Fibroblast of the conjunctiva (primary cell): ENCODE data around the gene MAP3K21.

Source experiments
- DNase-seq: peaks from one replicate; pipeline ENCODE4 v3.0.0-alpha.2; 2010; ENCODE audit warnings: low read depth

The MAP3K21 gene

DNA sequence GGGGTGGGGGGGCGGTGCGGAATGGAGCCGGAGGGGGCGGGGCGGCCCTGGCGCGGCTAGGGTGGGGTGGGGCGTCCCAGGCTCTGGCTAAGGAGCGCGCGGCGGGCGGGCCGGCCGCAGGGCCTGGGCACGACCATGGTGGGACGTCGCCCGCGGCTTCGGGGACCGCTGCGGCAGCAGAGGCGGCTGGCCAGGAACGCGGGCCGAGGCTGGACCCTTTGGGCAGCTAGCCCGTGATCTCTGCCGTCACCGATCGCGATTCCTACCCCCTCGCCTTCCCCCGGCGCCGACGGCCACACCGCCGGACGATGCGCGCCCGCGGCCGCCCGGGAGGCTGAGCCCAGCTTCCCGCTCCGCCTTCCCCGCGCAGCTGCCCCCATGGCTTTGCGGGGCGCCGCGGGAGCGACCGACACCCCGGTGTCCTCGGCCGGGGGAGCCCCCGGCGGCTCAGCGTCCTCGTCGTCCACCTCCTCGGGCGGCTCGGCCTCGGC is at the start of gene MAP3K21:
Gene MAP3K21, plus strand, starts transcription at position 74 of the 491 bp plus-strand sequence. Its CDS starts 305 bp downstream, at position 379.
- no peak for DNase-seq

DNA sequence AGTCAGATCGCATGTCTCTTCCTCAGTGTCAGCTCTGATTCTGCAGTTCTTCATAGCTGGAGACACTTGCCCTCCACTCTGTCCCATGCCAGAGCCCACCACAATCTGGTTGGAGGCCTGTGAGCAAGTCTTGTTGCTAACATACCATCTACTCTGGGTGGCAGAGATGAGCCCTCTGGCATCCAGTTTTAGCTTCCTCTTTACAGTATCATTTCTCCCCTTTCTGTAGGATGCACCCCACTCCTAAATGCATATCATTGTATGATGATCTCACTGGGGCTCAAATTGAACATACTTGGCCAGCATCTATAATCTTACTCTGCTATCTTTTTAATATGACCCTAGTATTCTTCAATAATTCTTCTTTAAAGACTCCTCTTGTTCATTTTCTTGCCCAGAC is 48.9 kb upstream of the MAP3K21 start:
- DNase-seq: no peak

DNA sequence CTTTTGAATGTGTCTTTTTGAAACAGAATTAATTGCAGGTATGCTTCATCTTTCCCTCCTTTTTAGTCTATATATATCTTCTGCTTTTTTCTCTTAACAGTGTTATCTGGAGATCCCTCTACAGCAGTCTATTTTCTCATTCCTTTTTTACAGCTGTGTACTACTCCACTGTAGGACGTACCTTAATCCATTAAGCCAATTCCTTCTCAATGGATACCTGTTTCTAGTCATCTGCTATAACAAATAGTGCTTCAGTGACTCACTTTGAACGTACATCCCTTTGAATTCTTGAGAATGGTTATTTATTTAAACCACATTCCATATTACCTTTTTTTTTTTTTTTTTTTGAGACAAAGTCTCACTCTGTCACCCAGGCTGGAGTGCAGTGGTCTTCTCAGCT is 47.6 kb upstream of the MAP3K21 start:
- no peak for DNase-seq

DNA sequence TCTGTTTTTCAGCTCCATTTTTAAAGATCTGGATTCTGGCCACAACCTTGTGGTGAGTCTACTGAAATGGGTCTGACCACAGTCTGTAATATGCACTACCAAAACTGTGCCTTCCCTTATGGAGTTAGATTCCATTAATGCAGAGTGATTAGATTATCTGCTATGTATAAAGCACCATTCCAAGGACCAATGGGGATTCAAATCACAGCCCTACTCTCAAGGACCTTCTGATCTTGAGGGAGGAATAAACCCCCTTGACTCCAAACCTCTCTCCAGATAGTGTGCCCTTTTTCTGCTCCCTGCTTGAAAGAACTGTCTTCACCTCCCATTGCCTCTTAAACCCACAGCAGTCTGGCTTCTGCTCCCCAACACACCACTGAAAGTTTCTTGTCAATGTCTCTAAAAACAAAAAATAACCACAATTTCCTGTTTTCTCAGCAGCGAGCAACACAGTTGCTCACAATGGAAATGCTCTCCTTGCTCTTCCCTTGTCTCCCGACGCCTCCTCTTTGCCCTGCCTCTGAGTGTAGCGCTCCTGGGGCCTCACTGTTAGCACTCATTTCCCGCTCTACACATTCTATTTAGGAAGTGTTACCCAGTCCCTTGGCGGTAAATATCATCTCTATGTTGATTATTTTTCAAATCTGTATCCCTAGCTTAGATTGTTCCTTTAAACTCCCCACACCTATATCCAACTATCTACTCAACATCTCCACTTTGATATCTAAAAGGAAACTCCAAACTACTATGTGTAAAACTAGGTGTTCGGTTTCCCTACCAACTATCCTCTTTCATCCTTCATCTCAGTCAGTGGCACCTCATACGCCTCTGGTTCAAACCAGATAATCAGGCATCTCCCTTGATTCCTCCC is 45.6 kb upstream of the MAP3K21 start:
- DNase-seq: no peak

DNA sequence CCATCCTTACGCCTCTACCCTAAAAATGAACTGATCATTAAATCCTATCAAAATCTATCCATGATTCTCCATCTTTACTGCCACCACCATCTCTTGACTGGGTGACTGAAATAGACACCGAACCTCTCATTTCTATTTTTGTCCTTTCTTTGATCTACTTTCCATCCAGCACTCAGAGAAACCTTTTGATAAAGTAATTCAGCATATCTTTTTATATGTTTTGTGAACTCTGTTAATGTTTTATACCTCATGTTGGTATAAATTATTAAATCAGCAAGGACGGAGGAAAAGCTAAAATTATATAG is 45.0 kb upstream of the MAP3K21 start:
- no peak for DNase-seq

DNA sequence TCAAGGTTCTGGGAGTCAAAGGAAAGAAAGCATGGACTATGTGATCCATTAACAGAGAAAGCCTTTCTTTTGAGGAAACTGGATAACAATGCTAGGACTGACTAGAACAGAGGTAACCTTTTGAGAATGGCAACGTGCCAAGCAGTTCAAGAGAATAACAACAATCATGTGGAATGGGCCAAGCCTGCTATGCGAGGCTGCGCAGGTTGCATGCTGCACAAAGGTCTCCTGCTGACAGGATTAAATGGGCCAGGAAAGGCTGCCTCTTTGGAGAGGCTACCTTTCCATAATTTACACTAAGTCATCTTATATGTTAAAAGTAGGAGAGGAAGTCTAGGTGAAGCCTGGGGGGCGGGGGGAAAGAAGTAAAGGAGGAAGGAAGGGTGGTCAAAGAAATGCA is 37.8 kb upstream of the MAP3K21 start:
- no peak for DNase-seq

DNA sequence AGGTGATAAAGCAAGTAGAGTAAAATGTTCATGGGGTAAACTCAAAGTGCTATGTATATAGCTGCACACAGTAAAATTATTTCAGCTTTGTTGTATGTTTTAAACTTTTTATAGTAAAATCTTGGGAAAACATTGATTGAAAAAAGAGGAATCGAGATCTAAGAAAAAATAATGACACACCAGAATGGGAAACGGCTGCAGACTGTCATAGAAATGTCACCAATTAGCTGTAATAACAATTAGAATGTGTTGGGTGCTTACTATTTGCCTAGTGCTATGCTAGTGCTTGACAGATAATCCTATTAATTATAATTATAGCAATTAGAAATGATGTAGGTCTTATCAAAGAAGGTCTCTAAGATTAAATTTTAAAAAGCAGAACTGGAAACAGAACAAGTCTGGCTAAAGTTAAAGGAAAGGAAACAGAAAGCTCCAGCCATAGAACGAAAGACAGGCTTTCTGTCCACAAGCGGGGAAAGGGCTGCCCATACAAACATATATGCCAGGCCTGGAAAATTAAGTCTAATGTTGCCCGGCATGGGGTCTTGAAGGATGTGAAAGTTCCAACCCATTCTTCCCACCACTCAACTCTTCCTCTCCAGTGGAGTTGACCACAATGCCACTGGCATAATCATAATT is 37.0 kb upstream of the MAP3K21 start:
- DNase-seq: no peak

DNA sequence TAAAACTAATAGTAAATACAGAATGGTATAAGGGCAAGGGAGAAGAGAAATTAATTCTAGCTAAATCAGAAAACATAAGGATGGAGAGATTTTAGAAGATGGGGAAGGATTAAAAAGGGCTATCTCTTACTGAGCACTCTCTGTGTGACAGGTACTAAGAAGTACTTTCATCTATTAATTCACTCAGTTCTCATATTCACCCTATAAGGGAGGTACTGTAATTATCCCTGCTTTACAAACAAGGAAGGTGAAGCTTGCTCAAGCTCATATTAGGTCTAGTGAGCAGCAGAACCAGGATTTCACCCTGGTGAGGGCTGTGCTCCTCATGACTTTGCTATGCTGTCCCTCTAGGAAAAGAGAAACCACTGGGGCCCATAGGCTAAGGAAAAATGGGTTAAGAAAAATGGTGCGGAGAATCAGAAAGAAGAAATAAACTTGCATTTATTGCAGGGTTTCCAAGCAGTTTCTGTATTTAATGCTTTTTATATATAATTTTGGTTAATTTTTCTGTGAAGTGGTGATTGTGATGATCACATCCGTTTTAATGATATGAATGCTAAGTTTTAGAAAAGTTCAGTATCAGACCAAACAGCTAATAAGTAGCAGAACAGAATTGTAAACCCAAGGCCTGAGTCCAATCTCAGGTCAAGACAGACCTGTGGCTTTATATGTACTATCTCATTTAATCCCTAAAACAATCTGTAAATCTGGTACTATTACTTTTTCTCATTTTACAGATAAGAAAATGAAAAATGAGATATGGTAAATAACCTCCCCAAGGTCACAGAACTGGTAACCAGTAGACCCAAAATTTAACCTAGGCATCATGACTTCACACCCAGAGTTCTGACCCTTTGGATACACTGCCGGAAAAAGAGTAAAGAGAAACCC is 33.7 kb upstream of the MAP3K21 start:
- DNase-seq: no peak

DNA sequence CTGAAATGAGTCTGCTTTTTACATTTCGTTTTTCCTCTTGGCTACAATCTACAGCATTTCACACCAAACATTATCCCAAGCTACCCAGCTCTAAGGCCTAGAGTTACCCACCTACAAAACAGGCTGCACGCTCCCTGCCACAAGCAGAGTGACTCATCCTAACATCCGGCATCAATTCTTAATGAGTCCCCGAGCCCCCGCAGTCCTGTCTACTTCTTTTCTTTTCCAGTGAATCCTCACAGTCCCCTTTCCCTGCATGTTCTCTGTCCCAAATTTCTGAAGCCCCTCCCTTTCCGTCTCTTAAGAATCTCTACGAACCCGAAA is 32.6 kb upstream of the MAP3K21 start:
- no peak for DNase-seq

DNA sequence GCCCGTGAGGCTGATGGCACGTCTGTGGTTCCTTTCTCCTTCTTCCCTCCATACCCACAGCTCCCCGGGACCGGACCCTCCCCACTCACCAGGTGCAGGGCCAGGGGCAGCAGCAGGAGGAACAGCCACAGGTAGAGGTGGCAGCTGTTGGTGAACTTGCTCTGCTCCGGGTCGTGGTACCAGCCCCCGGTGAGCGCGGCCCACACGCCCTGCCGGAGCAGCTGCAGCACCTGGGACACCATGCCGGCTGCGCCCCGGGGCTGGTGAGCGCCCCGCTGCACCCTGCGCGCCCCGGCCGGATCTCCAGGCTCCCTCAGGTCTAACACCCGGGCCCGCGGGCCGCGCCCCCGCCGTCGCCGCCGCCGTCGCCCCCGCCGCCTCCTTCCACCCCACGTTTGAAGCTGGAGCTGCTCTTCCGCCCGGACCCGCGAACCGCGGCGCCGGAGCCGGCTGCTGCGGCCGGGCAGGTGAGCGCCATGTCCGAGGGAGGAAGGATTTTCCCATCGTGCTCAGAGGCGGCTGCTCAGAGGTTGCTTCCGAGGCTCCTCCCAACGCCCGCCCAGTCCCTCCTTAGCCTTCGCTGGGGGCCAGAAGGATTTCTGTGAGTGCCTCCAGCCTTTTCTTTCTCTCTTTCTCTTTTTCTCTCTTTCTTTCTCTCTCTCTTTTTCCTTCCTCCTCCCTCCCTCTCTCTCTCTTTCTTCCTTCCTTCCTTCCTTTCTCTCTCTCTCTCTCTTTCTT is 32.1 kb upstream of the MAP3K21 start, which contains the start of gene PCNX2:
Gene PCNX2, minus strand, starts transcription at position 489 of the 738 bp plus-strand sequence. Its CDS starts 247 bp downstream, at position 242.
- peak; percentile 35 for DNase-seq

DNA sequence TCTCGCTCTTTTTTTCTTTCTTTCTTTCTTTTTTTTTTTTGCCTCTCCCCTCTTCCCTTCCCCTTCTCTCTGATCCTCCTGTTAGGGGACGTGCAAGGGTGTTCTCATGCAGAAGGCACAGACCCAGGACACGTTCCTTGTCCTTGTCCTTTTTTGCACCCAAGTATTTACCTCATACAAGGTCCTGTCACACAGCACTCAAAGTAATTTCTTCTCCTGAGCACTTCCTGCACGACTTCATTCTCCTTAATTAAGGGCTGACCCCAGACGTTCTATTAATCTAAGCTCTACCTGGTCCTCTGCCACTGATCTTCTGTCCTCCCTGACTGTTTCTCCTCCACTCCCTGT is 31.6 kb upstream of the MAP3K21 start:
- DNase-seq: no peak

DNA sequence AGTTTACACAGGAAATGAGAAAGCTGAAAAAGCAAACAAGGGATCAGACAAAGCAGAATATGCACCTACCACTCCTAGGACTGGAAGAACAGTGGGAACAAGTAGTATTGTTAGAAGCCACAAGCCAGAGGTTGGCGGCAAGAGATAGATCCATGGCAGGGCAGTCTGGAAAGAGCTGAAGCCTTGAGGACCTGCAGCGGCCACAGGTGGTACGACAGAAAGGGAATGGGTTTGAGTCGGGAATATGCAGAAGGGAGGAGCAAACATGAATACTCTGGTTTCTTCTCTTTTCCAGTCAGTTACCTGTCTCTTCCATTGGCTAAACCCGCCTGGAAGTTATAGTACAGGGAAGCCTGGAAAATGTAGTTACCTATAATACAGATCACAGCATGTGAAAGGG is 28.1 kb upstream of the MAP3K21 start:
- DNase-seq: no peak

DNA sequence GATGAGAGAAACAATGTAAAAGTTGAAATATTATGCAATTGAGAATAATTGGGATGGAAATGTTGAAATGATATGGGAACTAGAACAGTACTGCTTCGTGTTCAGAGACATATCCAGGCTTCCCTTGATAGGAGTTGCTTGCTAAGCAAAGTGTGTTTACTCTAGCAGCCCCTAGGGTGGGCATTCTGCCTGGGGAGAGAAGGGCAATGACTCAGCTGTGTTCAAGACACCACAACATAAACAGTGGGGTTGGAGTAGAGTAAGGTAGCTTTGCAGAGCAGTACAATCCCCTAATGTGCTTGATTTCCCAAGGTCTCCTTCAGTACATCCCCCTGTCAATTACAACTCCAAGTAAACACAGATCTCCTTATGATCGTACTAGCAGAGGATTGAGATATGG is 27.2 kb upstream of the MAP3K21 start:
- DNase-seq: no peak

DNA sequence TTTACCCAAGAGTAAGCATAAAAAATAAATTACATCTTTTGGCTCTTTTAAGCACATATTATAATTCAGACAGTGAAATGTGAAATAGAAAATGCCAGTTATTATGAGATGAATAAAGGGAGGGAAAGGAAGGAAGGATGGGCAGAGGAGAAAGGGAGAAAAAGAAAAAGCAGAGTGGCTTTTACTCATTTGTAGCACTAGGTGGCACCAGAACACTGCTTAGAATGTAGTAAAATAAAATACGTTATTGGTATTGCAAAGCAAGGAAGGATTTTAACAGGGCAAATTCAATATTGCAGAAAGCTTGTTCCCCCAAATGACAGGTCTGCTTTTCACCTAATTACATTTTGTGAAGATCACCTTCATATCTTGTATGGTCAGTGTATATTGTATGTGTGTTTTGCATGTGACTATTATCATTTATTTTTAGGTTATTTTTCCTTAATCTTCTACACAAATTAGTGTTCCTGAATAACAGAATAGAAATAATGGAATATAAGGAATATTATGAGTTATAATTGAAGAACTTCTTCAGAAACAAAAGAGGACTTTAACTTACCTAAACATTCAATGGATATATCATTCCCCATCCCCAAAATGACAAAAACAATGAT is 22.9 kb upstream of the MAP3K21 start:
- DNase-seq: no peak

DNA sequence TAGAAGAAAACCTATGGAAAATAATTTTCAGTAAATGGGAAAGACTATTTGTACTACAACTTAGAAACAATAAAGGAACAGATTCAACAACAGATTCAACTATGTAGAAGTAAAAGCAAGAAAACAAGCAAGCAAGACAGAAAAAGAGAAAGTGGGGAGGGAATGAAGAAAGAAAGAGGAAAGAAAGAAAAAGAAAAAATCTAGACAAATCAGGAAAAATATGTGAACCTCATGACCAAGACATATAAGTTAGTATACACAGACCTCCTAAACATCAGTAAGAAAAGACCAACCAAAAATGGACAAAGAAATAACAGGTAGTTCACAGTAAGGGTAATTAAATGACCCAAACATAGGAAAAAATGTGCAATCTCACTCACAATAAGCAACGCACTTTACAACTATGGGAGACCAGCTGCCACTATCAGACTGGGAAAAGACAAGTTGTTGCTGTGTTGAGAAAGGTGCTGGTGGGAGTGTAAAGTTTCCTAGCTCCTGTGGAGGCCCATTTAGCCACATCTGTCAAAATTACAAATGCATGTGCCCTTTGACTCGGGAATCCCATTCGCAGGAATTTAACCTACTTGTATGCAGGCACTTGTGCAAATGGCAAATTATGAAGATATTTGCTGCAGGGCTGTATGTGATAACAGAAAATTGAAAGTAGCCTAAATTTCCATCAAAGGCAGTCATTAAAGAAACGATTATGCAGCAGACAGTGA is 13.9 kb upstream of the MAP3K21 start:
- no peak for DNase-seq

DNA sequence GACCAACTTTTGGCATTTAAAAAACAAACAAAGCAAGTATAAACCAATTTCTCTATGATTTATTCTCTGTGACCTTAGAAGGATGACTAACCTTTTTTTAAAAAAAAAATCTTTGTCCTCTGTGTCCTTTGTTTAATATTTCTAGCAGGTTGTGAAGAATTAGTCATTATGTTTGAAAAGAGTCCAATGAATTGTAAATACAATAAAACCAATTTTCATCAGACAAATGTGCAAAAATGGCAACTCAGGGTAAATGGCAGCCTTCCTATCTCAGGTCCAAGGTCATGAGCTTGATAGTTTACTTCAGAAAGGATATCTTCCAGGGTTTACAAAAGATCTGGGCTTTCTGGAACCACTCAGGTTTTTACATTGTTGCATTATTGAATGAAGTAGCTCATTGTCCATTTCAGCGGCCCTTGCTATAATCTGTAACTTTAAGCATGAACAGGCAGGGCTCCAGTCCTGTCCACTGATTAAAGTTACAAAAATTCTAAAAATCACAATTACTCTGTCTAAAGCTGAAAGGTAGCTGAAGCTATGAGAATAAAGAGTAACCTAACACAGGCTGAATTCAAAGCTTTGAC is 11.7 kb upstream of the MAP3K21 start:
- no peak for DNase-seq

DNA sequence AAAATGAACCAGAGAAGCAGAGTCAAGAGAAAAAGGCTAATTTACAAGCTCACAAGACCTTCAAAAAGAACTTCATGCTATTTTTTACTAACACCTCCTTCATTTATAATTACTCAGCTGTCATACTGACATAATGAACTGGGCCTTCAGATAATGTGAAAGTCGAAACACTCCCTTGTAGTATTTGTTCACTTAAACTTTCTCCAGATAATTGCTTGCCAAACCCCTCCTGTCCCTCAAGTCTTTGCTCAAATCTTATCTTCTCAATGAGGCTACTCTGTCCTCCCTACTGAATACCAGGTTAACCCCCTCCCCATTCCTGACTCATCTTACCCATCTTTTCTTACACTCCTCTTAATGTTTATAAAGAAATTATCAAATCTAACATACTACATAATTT is 11.1 kb upstream of the MAP3K21 start:
- DNase-seq: no peak

DNA sequence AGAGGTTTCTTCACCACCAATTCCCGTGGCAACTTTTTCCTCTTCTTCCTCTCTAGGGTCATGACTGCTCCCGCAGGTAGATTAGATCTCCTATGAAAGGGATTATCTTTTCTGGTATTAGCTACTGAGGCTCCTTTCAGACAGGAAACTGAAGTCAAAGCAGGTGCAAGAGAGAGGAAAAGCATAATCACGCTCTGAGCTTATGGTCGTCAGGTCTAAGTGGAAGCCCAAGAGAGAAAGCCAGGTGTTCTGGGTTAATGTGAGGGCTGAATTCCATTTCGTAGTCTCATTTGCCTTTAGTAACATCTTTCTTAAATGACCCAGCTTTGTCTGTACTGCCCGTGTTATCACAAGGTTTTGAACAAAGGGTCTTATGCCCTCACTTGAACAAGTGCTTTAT is 8.3 kb upstream of the MAP3K21 start:
- no peak for DNase-seq

DNA sequence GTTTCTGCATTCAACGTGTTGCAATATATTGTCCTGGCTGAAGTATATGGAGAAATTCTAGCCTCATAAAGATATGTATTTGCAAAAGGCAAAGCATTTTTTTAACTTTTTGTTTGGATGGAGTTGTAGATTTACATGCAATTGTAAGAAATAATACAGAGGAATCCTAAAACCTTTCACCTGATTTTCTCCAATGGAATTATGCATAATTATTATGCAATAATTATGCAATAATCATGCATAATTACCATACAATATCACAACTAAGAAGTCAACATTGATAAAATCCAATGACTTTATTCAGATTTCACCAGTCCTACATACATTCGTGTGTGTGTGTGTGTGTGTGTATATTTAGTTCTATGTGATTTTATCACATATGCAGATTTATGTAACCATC is 7.5 kb upstream of the MAP3K21 start:
- no peak for DNase-seq

DNA sequence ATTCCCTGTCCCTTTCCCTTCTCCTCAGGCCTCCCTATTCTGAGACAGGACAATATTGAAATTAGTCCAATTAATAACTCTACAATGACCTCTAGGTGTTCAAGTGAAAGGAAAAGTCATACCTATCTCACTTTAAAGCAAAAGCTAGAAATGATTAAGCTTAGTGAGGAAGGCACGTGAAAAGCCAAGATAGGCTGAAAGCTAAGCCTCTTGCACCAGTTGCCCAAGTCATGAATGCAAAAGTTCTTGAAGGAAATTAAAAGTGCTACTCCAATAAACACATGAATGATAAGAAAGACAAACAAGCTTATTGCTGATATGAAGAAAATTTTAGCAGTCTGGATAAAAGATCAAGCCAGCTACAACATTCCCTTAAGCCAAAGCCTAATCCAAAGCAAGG is 3.8 kb upstream of the MAP3K21 start:
- no peak for DNase-seq

DNA sequence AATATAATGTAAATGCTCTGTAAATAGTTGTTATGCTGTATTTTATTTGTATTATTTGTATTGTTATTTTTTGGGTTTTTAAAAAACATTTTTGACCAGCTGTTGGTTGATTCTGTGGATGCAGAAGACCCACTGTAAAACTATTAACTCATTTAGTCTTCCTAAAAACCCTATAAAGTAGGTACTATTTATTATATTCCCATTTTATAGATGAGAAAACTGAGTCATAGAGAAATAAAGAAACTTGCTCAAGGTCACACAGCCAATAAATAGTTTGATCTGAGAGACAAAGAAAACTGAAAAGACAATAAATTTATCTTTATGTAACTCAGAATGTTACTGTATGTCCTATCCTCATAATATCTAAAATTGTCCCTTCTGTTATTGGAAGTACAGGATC is 1.2 kb upstream of the MAP3K21 start:
- no peak for DNase-seq
